Breast epithelium (tissue), 4 donors: ENCODE data around the gene WHRN. TPM values are rescaled to one million over a fixed set of nuclear protein-coding genes. Genes with fewer than 3 reads are reported as not detected.

Experiments used
- DNase-seq, 2 donors: peaks; one replicate each; pipeline ENCODE4 v3.0.0-alpha.2; 2019; ENCODE audit warnings: low spot score in 2 of 2
- H3K27ac ChIP-seq, 2 donors: fragments of 200-600 bp; sonication (generic) in 1 of 2; one replicate each; pipeline ENCODE4 v1.5.1; 2016 to 2019; ENCODE audit warnings: mild to moderate bottlenecking in 1 of 2
- H3K27me3 ChIP-seq, 2 donors: fragments of 200-600 bp; sonication (generic) in 1 of 2; one replicate each; pipeline versions ENCODE4 v1.5.1 to v1.6.0; 2017 to 2019; ENCODE audit warnings: control low read depth in 1 of 2, mild to moderate bottlenecking in 1 of 2
- H3K36me3 ChIP-seq: fragments of 200-600 bp; one replicate; pipeline ENCODE4 v1.5.1; 2019
- H3K4me1 ChIP-seq, 2 donors: fragments of 200-600 bp; sonication (generic); one replicate each; pipeline ENCODE4 v1.5.1; 2016 to 2019; ENCODE audit warnings: control low read depth in 1 of 2
- H3K4me3 ChIP-seq, 3 donors: fragments of 200-600 bp; sonication (generic); 1 replicate in 2 of 3; 2 replicates in 1 of 3; pipeline ENCODE4 v1.5.1; 2016 to 2019; ENCODE audit warnings: mild to moderate bottlenecking in 3 of 3, moderate library complexity in 2 of 3
- H3K9me3 ChIP-seq, 2 donors: fragments of 200-600 bp; sonication (generic) in 1 of 2; one replicate each; pipeline ENCODE4 v1.5.1; 2016 to 2019; ENCODE audit warnings: control low read depth in 1 of 2
- CTCF ChIP-seq, 3 donors: fragments of 450-650 bp; IDR thresholded peaks; one replicate each; pipeline ENCODE4 v1.5.1; 2016 to 2017; ENCODE audit warnings: antibody characterized with exemption in 3 of 3, mild to moderate bottlenecking in 3 of 3, moderate library complexity in 3 of 3
- POLR2A ChIP-seq: fragments of 450-650 bp; IDR thresholded peaks from one replicate; pipeline ENCODE4 v1.6.1; 2016; ENCODE audit warnings: antibody characterized with exemption, mild to moderate bottlenecking, moderate library complexity
- POLR2AphosphoS5 ChIP-seq, 3 donors: sonication (generic); formaldehyde crosslinking; IDR thresholded peaks; one replicate each; pipeline ENCODE4 v1.6.1; 2017; ENCODE audit warnings: antibody characterized with exemption in 3 of 3
- intact Hi-C: fragments of 100-400 bp; cut with DNase I; formaldehyde crosslinking; loops from one replicate; pipeline ENCODE4 v1.15.1; 2023; ENCODE audit warnings: low total_unique reads
- total RNA-seq, 3 donors: library from RNA; depleted of rRNA; stranded (reverse); fragments of >200 nt; gene quantifications; one replicate each; pipeline ENCODE4 v1.1.0, GENCODE V29; 2016

The WHRN gene
- total RNA-seq, 3 donors from 2014 or later = 2.4 to 16.4 (median 15.1) TPM

DNA sequence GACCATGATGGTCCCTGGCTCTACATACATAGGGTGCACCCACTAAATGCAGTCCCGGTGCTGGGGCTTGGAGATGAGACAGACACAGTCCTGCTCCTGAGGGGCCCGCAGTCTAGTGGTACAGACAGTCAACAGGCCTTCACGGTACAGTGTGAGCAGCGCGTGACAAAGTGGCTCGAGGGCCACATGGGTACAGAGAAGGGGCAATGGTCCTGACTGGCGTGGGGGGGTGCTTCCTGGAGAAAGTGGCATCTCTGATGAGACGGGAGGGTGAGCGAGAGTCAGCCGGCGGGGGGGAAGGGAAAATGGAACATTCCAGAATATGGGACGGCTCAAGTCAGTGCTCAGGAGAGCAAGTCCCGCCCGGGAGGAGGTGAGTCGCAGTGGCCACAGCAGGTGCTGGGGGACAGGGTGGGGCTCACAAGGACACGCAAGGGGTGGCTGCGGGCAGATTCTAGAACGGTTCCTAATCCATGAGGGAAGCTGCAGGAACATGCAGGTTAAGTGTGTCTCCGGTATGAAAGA lies 38.0 kb downstream of the WHRN start:
- Histone ChIP-seq H3K4me3 (no peak overlapping the region), H3K27ac (no peak overlapping the region), H3K4me1 (no peaks in the 10 kb centered on the region), H3K36me3 (no peaks in the 10 kb centered on the region), H3K9me3 (peaks cover 0 to 8% of the 10 kb centered on the region in 2 donors), H3K27me3 (no peaks in the 10 kb centered on the region)
- intact Hi-C loops = no loop called here
- TF ChIP-seq POLR2AphosphoS5 (IDR thresholded peaks at IDR 0.05) (no peak), CTCF (IDR thresholded peaks at IDR 0.05) (no peak), POLR2A (no peak)
- no peak for DNase-seq

GRCh38 chr9:114465906-114466900 lies 39.1 kb downstream of the WHRN start:
- H3K4me3 ChIP-seq = no peak overlapping the region
- H3K9me3 ChIP-seq = peaks cover 0 to 8% of the 10 kb centered on the region in 2 donors
- DNase-seq = no peak
- intact Hi-C loops = no loop called here
- H3K27ac ChIP-seq = no peak overlapping the region
- no peak for TF ChIP-seq POLR2AphosphoS5 (IDR thresholded peaks at IDR 0.05)
- TF ChIP-seq CTCF (IDR thresholded peaks at IDR 0.05) = no peak
- TF ChIP-seq POLR2A = no peak
- no peaks in the 10 kb centered on the region for H3K4me1 ChIP-seq
- H3K27me3 ChIP-seq = no peaks in the 10 kb centered on the region
- no peaks in the 10 kb centered on the region for H3K36me3 ChIP-seq

- Histone ChIP-seq H3K36me3 (no peaks in the 10 kb centered on the region), H3K9me3 (peaks cover 0 to 8% of the 10 kb centered on the region in 2 donors), H3K4me1 (no peaks in the 10 kb centered on the region), H3K4me3 (no peak overlapping the region), H3K27ac (no peak overlapping the region), H3K27me3 (no peaks in the 10 kb centered on the region)
- no peak for DNase-seq
- TF ChIP-seq CTCF (IDR thresholded peaks at IDR 0.05) (no peak), POLR2AphosphoS5 (IDR thresholded peaks at IDR 0.05) (no peak), POLR2A (no peak)
- intact Hi-C loops = no loop called here
Observed at GRCh38 chr9:114465417-114465816, 39.9 kb downstream of the WHRN start.

- H3K36me3 ChIP-seq = no peaks in the 10 kb centered on the region
- H3K27ac ChIP-seq = no peak overlapping the region
- intact Hi-C loops = no loop called here
- no peaks in the 10 kb centered on the region for H3K27me3 ChIP-seq
- H3K9me3 ChIP-seq = no peaks in the 10 kb centered on the region
- no peak overlapping the region for H3K4me3 ChIP-seq
- no peaks in the 10 kb centered on the region for H3K4me1 ChIP-seq
- DNase-seq = no peak
- no peak for TF ChIP-seq POLR2A
- no peak for TF ChIP-seq POLR2AphosphoS5 (IDR thresholded peaks at IDR 0.05)
- TF ChIP-seq CTCF (IDR thresholded peaks at IDR 0.05) = no peak
Observed at GRCh38 chr9:114464281-114465051, 40.8 kb downstream of the WHRN start.
